Activated naive CD4-positive, alpha-beta T cell treated with anti-CD3 and anti-CD28 coated beads, Interleukin-2, amount 50 U/mL, for 24 hours (primary cell): ENCODE results near the gene GPR137.
A peak's percentile ranks its signal among the peaks of the same experiment; 100 is the strongest.

Experiments
- H3K27ac Mint-ChIP-seq: one replicate; pipeline ENCODE4 v1.8.0; 2021; ENCODE audit warnings: mild to moderate bottlenecking, mixed read lengths
- H3K27me3 Mint-ChIP-seq: one replicate; pipeline ENCODE4 v1.8.0; 2021; ENCODE audit warnings: mixed read lengths
- H3K36me3 Mint-ChIP-seq: one replicate; pipeline ENCODE4 v1.8.0; 2021; ENCODE audit warnings: mixed read lengths
- H3K4me1 Mint-ChIP-seq: one replicate; pipeline ENCODE4 v1.8.0; 2021; ENCODE audit warnings: mixed read lengths
- H3K4me3 Mint-ChIP-seq: one replicate; pipeline ENCODE4 v1.8.0; 2021; ENCODE audit warnings: mild to moderate bottlenecking, mixed read lengths
- H3K9me3 Mint-ChIP-seq: one replicate; pipeline ENCODE4 v1.8.0; 2021; ENCODE audit warnings: mixed read lengths

GPR137 gene, protein sequence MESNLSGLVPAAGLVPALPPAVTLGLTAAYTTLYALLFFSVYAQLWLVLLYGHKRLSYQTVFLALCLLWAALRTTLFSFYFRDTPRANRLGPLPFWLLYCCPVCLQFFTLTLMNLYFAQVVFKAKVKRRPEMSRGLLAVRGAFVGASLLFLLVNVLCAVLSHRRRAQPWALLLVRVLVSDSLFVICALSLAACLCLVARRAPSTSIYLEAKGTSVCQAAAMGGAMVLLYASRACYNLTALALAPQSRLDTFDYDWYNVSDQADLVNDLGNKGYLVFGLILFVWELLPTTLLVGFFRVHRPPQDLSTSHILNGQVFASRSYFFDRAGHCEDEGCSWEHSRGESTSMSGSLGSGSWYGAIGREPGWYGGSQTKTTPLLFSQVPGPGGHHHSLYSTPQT

GRCh38 chr11:64284962-64285884 lies at the start of gene GPR137:
GPR137 (plus strand) TSS chr11:64285848; CDS start chr11:64286525, 677 bp downstream.
- H3K9me3 Mint-ChIP-seq, result no peaks in the 10 kb centered on the region
- H3K4me1 Mint-ChIP-seq, result peaks cover 20% of the 10 kb centered on the region
- peak within 1 kb of the TSS; percentile 88 for H3K4me3 Mint-ChIP-seq
- H3K27ac Mint-ChIP-seq, result peak within 1 kb of the TSS; percentile 96
- no peaks in the 10 kb centered on the region for H3K27me3 Mint-ChIP-seq
- H3K36me3 Mint-ChIP-seq, result no peaks in the 10 kb centered on the region

GRCh38 chr11:64237484-64237951 lies 48.1 kb upstream of the GPR137 start:
- Mint-ChIP-seq H3K9me3 (no peaks in the 10 kb centered on the region), H3K4me3 (no peak overlapping the region), H3K36me3 (no peaks in the 10 kb centered on the region), H3K27ac (no peak overlapping the region), H3K27me3 (no peaks in the 10 kb centered on the region), H3K4me1 (peaks cover 35% of the 10 kb centered on the region)

- H3K4me3 Mint-ChIP-seq, result no peak overlapping the region
- no peaks in the 10 kb centered on the region for H3K9me3 Mint-ChIP-seq
- peaks cover 35% of the 10 kb centered on the region for H3K4me1 Mint-ChIP-seq
- no peaks in the 10 kb centered on the region for H3K27me3 Mint-ChIP-seq
- H3K27ac Mint-ChIP-seq, result no peak overlapping the region
- no peaks in the 10 kb centered on the region for H3K36me3 Mint-ChIP-seq
Observed at GRCh38 chr11:64238076-64238475, 47.6 kb upstream of the GPR137 start.

- no peak overlapping the region for H3K4me3 Mint-ChIP-seq
- no peaks in the 10 kb centered on the region for H3K9me3 Mint-ChIP-seq
- H3K27me3 Mint-ChIP-seq, result no peaks in the 10 kb centered on the region
- peaks cover 37% of the 10 kb centered on the region for H3K4me1 Mint-ChIP-seq
- H3K27ac Mint-ChIP-seq, result peak overlapping the region; percentile 59
- H3K36me3 Mint-ChIP-seq, result no peaks in the 10 kb centered on the region
Observed at GRCh38 chr11:64238999-64239398, 46.6 kb upstream of the GPR137 start.

DNA sequence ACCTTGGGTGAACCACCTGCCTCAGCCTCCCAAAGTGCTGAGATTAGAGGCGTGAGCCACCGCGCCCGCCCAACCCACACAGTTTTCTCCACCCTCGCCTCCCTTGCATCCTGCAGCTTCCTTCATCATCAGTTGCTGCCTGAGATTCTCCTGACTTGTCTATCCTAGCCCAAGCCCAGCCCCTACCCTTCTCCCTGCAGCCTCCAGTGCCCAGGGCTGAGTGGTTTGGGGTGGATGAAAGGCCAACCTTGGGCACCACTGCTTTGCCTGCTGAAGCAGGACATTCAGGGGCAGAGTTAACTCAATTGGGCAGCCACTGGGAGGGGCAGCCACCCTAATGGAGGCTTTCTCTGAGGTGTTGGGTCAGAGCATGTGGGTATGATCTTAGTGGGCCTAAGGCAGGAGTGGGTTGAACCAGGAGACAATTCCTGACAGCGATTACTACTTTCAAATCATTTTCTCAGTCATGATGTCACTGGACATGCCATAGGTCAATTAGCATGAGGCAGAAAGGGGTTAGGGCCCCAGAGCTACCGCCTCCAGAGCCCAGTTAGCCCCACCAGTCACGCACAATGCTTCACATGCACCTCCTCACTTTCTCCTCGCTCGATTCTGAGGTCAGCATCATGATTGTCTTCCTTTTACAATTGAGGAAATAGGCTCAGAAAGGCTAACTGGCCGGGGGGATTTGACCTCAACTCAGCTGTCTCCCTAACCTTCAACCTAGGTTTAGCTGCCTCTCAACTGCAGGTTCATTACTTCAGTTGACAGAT lies 45.8 kb upstream of the GPR137 start:
- Mint-ChIP-seq H3K27ac (peak overlapping the region; percentile 97), H3K36me3 (no peaks in the 10 kb centered on the region), H3K4me1 (peaks cover 37% of the 10 kb centered on the region), H3K9me3 (no peaks in the 10 kb centered on the region), H3K4me3 (peak overlapping the region; percentile 93), H3K27me3 (no peaks in the 10 kb centered on the region)

GRCh38 chr11:64240435-64241240 lies 45.0 kb upstream of the GPR137 start, which contains the start of gene FKBP2:
FKBP2 (plus strand) TSS chr11:64241095; CDS start chr11:64242388, 1,293 bp downstream.
- no peaks in the 10 kb centered on the region for H3K36me3 Mint-ChIP-seq
- peak within 1 kb of the TSS; percentile 97 for H3K27ac Mint-ChIP-seq
- no peaks in the 10 kb centered on the region for H3K9me3 Mint-ChIP-seq
- peaks cover 30% of the 10 kb centered on the region for H3K4me1 Mint-ChIP-seq
- H3K27me3 Mint-ChIP-seq, result no peaks in the 10 kb centered on the region
- H3K4me3 Mint-ChIP-seq, result peak within 1 kb of the TSS; percentile 93

DNA sequence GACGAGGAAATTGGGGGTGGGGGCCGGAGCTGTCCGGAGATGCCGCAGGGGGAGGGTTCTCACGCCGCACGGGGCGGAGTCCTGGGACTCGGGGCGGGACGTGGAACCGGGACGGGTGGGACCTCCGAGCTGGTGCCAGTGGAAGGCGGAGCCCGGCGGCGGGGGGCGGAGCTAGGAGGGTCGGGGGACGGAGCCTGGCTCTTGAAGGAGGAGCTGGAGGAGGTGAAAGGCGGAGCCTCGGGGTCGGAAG lies 44.5 kb upstream of the GPR137 start:
- Mint-ChIP-seq H3K9me3 (no peaks in the 10 kb centered on the region), H3K27ac (peak overlapping the region; percentile 97), H3K27me3 (no peaks in the 10 kb centered on the region), H3K4me1 (peaks cover 28% of the 10 kb centered on the region), H3K36me3 (no peaks in the 10 kb centered on the region), H3K4me3 (peak overlapping the region; percentile 93)

DNA sequence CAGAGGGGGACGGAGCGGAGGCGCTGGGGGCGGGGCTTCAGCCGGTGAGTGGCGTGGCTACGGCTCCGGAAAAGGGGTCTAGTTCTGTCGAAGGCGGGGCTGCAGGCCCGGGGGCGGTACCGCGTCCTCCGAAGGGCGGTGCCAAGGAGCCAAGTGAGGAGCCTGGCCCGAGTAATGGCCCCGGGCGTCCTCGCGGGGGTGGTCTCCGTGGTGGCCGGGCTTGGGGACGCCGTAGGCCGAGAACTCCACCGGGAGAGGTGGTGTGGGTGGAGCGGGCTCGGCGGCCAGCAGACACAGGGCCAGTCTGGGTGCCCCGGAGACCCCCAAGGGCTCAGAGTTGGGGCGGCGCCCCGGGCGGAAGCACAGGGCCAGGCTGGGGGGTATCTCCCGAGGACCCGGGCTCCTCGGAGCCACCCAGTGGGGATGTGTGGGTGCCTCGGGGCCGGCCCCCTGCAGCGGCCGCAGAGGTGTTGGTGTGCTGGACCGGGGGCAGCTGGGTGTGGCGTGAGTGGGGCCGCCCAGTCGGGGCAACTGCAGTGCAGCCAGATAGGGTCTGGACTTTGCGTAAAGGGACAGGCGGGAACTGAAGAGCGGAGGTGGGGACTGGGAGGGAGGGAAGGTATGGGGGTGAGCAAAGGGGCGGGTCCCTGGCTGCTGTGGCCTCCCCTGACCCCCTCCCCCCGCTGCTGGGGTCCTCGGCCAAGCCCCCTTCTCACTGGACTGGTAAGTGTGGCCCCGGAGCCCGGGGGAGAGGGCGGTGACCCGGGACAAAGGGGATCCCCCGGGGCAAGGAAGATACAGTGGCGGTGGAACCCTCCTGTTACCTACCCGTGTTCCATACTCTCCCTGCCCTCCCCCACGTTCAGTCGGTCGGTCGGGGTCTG lies 43.9 kb upstream of the GPR137 start:
- no peaks in the 10 kb centered on the region for H3K9me3 Mint-ChIP-seq

GRCh38 chr11:64243236-64243854 lies 42.3 kb upstream of the GPR137 start:
- Mint-ChIP-seq H3K27me3 (no peaks in the 10 kb centered on the region), H3K9me3 (no peaks in the 10 kb centered on the region), H3K4me1 (peaks cover 28% of the 10 kb centered on the region), H3K4me3 (peak overlapping the region; percentile 46), H3K36me3 (no peaks in the 10 kb centered on the region), H3K27ac (peak overlapping the region; percentile 1)

More for the DNA sequence above, 43.9 kb upstream of the GPR137 start:
- Mint-ChIP-seq H3K27ac (peak overlapping the region; percentile 97), H3K4me1 (peaks cover 28% of the 10 kb centered on the region), H3K27me3 (no peaks in the 10 kb centered on the region), H3K4me3 (peak overlapping the region; percentile 93), H3K36me3 (no peaks in the 10 kb centered on the region)

GRCh38 chr11:64244107-64244506 lies 41.5 kb upstream of the GPR137 start:
- Mint-ChIP-seq H3K36me3 (no peaks in the 10 kb centered on the region), H3K4me1 (peaks cover 28% of the 10 kb centered on the region), H3K27me3 (no peaks in the 10 kb centered on the region), H3K9me3 (no peaks in the 10 kb centered on the region), H3K4me3 (peak overlapping the region; percentile 46), H3K27ac (no peak overlapping the region)

GRCh38 chr11:64244966-64245365 lies 40.7 kb upstream of the GPR137 start:
- Mint-ChIP-seq H3K27ac (no peak overlapping the region), H3K27me3 (no peaks in the 10 kb centered on the region), H3K4me3 (peak overlapping the region; percentile 95), H3K4me1 (peaks cover 25% of the 10 kb centered on the region), H3K9me3 (no peaks in the 10 kb centered on the region), H3K36me3 (no peaks in the 10 kb centered on the region)

- Mint-ChIP-seq H3K4me3 (peak overlapping the region; percentile 95), H3K9me3 (no peaks in the 10 kb centered on the region), H3K4me1 (peaks cover 20% of the 10 kb centered on the region), H3K27ac (no peak overlapping the region), H3K27me3 (no peaks in the 10 kb centered on the region), H3K36me3 (no peaks in the 10 kb centered on the region)
Observed at GRCh38 chr11:64245401-64245796, 40.2 kb upstream of the GPR137 start.

DNA sequence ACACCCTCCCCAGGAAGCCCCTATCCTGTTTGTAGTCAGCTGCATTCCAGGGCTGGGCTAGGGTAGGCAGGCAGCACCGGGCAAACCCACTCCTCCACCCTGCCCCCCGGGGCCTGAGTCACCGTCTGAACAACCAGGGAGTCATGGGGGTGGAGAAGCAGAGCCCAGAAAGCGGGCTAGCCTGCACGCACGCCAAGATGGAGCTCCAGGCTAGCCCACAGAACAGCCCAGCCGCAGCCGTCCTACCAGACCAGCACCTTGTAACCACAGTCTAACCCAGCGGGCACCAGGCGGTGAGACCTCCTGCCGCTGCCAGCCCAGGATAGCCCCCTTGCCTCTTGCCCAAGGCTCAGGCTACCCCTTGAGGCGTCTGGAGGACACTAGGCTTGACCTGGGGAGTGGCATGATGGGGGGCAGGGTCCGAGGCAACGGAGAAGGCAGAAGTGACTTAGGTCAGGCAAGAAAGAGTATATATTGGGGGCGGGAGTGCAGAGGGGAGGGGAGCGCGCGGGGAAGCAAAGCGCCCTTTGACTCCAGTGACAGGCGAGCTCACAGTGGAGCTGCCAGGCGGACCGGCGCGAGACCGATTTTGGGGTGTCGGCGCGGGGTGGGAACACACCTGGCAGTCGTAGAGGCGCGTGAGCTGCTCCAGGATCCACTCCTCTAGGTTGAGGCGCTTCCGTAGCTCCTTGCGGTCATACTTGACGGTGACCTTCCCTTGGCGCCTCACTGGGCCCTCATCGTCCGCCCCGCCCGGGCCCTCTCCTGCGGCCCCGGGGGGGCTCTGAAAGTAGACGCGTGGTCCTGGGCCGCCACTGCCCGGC lies 39.6 kb upstream of the GPR137 start:
- Mint-ChIP-seq H3K4me1 (peaks cover 17% of the 10 kb centered on the region), H3K27ac (peak overlapping the region; percentile 97), H3K4me3 (peak overlapping the region; percentile 95), H3K36me3 (no peaks in the 10 kb centered on the region), H3K27me3 (no peaks in the 10 kb centered on the region), H3K9me3 (no peaks in the 10 kb centered on the region)
